PC-3 (cell line): Measurements from ENCODE around the gene PRSS33.

Experiments used
- EZH2 ChIP-seq: fragments of 300-600 bp; sonication (generic); IDR thresholded peaks from one replicate; pipeline ENCODE4 v1.6.1; 2017; ENCODE audit warnings: antibody characterized with exemption, mild to moderate bottlenecking, low read length; ENCODE audit not compliant: unreplicated experiment
- TF ChIP-seq, protein P1 (sequence below): fragments of 300-600 bp; sonication (generic); conservative IDR thresholded peaks from 2 replicates; pipeline ENCODE4 v1.5.1; 2017; ENCODE audit warnings: antibody characterized with exemption, low read depth, mild to moderate bottlenecking, low read length

DNA sequence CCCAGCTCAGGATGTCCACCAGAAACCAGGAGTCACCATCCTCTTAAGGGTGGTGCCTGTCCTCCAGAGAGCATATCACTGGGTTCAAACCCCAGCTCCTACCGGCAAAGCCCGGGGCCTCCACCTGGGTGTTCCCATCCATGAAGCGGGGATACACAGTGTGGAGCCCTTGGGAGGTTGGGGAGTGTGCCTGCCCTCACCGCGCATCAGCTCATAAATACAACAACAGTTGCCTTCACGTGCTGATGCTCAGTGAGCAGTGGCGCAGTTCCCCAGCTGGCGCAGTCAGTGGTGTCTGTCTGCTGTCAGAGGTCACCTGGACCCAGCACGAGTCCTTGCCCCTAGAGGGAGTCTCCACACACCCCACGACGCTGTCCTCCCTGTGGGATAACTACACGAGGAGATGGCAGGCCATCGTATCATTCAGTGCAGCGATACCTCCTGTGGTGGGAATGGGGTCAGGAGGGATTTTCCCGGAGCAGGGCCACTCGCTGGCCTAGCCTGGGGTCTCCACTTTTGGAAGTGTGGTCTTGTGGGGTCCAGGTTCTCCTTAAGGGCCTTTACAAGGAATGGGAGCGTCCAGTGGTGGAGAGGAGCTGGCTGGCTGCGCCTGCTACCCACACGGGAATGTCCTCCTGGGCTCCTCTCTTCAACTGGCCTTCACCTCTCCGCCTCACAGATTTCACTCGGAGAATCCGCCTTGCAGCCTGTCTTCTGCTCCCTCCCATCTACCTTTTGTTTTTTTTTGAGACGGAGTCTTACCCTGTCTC lies 8.0 kb downstream of the PRSS33 start:
- TF ChIP-seq, protein P1, sequence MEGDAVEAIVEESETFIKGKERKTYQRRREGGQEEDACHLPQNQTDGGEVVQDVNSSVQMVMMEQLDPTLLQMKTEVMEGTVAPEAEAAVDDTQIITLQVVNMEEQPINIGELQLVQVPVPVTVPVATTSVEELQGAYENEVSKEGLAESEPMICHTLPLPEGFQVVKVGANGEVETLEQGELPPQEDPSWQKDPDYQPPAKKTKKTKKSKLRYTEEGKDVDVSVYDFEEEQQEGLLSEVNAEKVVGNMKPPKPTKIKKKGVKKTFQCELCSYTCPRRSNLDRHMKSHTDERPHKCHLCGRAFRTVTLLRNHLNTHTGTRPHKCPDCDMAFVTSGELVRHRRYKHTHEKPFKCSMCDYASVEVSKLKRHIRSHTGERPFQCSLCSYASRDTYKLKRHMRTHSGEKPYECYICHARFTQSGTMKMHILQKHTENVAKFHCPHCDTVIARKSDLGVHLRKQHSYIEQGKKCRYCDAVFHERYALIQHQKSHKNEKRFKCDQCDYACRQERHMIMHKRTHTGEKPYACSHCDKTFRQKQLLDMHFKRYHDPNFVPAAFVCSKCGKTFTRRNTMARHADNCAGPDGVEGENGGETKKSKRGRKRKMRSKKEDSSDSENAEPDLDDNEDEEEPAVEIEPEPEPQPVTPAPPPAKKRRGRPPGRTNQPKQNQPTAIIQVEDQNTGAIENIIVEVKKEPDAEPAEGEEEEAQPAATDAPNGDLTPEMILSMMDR: no peak
- TF ChIP-seq EZH2: no peak
